Measurements from ENCODE around the gene UNKL.

DNA sequence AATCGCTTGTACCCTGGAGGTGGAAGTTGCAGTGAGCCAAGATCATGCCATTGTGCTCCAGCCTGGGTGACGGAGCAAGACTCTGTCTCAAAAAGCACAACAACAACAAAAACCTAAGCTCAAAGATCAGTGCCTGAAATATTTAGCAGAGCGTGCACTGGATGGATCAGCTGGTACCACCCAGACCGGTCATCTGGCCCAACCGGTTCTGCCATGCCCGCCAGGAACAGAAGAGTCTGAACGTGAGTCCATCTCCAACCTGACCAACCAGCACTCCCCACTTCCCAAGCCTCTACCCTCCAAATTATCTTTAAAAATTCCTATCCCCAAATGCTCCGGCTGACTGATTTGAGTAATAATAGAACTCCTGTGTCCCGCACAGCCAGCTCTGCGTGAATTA lies 7.6 kb upstream of the UNKL start:
- TF ChIP-seq ZNF274 (IDR thresholded peaks at IDR 0.05; ENCODE audit: low read depth, low read length) (no peak), YY1 (IDR thresholded peaks at IDR 0.05; ENCODE audit: insufficient read depth, insufficient read length) (no peak)
